Ammon's horn (tissue), 1 donor: Measurements from ENCODE around the gene FRMD4A.
"Not testable (repeated sequence)": the region's sequence is repeated elsewhere in the genome, so short reads cannot be mapped to it uniquely, and the experiment has no call there.

ENCODE experiments used
- DNase-seq: peaks from one replicate; pipeline ENCODE4 v3.0.0-alpha.2; 2016; ENCODE audit warnings: low spot score

Gene FRMD4A

GRCh38 chr10:13883636-13884444, 446.9 kb downstream of the FRMD4A start:
- DNase-seq = no peak

- peak; percentile 65 for DNase-seq
Observed at GRCh38 chr10:13882119-13882711, 448.5 kb downstream of the FRMD4A start.

- DNase-seq = no peak
Observed at GRCh38 chr10:13880760-13881159, 450.0 kb downstream of the FRMD4A start.

- DNase-seq = no peak
Observed at GRCh38 chr10:13877154-13877909, 453.4 kb downstream of the FRMD4A start.

- no peak for DNase-seq
Observed at GRCh38 chr10:13873196-13873595, 457.5 kb downstream of the FRMD4A start.

- DNase-seq = no peak
Observed at GRCh38 chr10:13872411-13872810, 458.3 kb downstream of the FRMD4A start.

- DNase-seq = no peak
Observed at GRCh38 chr10:13871776-13872175, 458.9 kb downstream of the FRMD4A start.

GRCh38 chr10:13871011-13871410, 459.7 kb downstream of the FRMD4A start:
- no peak for DNase-seq

GRCh38 chr10:13869295-13869664, 461.4 kb downstream of the FRMD4A start:
- DNase-seq = no peak

GRCh38 chr10:13868528-13869294, 462.0 kb downstream of the FRMD4A start:
- DNase-seq = no peak

GRCh38 chr10:13867822-13868221, 462.9 kb downstream of the FRMD4A start:
- no peak for DNase-seq

GRCh38 chr10:13865758-13866491, 464.8 kb downstream of the FRMD4A start:
- no peak for DNase-seq

- DNase-seq = not testable (repeated sequence)
Observed at GRCh38 chr10:13865220-13865619, 465.5 kb downstream of the FRMD4A start.

- DNase-seq = peak; percentile 47
Observed at GRCh38 chr10:13862546-13863233, 468.0 kb downstream of the FRMD4A start.

GRCh38 chr10:13860886-13861285, 469.8 kb downstream of the FRMD4A start:
- no peak for DNase-seq

- DNase-seq = no peak
Observed at GRCh38 chr10:13859979-13860654, 470.6 kb downstream of the FRMD4A start.

GRCh38 chr10:13858709-13859108, 472.0 kb downstream of the FRMD4A start:
- no peak for DNase-seq

GRCh38 chr10:13857451-13857850, 473.3 kb downstream of the FRMD4A start:
- peak; percentile 80 for DNase-seq

- DNase-seq = no peak
Observed at GRCh38 chr10:13853854-13854253, 476.9 kb downstream of the FRMD4A start.

GRCh38 chr10:13852872-13853271, 477.9 kb downstream of the FRMD4A start:
- no peak for DNase-seq
